Activated CD4-positive, alpha-beta T cell treated with anti-CD3 and anti-CD28 coated beads, Interleukin-2, amount 50 U/mL, for 1 hour (primary cell): ENCODE measurements around the gene TMEM86A.
A peak's percentile ranks its signal among the peaks of the same experiment; 100 is the strongest.

ENCODE experiments used
- DNase-seq: peaks from one replicate; pipeline ENCODE4 v3.0.0-alpha.2; 2020

TMEM86A gene

DNA sequence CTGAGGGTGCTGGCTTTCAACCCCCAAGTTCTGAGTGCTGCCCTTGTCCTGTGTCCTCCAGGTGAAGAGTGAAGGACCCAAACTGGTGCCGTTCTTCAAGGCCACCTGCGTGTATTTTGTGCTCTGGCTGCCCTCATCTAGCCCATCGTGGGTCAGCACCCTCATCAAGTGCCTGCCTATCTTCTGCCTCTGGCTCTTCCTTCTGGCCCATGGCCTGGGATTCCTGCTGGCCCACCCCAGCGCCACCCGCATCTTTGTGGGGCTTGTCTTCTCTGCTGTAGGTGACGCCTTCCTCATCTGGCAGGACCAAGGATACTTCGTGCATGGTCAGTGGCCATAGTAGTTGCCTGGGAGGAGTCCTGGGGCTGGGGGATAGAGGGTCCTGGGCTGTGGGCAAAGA, 2.3 kb downstream of the TMEM86A start:
- DNase-seq: no peak

- DNase-seq: no peak
These were observed 3.1 kb downstream of the TMEM86A start for GRCh38 chr11:18701614-18702216.

- DNase-seq: no peak
These were observed 4.6 kb downstream of the TMEM86A start for GRCh38 chr11:18703001-18703763.

GRCh38 chr11:18704045-18704645, 5.6 kb downstream of the TMEM86A start:
- DNase-seq: no peak

DNA sequence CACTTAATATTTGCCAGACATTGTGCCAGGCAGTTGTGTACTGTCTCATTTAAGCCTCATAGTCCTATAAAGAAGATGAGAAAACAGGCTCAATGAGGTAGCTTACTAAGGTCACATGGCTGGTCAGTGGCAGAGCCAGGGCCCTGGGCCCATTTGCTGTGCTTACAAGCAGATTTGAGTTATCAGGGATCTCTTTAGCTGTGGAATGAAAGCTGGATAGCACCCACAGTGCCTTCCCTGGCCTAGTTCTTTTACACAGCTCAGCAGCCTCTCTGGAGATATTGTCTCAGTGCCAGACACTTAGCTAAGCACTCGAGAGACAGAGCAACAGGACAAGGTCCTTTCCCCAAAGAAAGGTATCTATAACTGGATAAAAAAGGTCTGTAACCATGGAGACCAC, 6.1 kb downstream of the TMEM86A start:
- DNase-seq: no peak

GRCh38 chr11:18705651-18706281, 7.2 kb downstream of the TMEM86A start:
- peak; percentile 15 for DNase-seq

DNA sequence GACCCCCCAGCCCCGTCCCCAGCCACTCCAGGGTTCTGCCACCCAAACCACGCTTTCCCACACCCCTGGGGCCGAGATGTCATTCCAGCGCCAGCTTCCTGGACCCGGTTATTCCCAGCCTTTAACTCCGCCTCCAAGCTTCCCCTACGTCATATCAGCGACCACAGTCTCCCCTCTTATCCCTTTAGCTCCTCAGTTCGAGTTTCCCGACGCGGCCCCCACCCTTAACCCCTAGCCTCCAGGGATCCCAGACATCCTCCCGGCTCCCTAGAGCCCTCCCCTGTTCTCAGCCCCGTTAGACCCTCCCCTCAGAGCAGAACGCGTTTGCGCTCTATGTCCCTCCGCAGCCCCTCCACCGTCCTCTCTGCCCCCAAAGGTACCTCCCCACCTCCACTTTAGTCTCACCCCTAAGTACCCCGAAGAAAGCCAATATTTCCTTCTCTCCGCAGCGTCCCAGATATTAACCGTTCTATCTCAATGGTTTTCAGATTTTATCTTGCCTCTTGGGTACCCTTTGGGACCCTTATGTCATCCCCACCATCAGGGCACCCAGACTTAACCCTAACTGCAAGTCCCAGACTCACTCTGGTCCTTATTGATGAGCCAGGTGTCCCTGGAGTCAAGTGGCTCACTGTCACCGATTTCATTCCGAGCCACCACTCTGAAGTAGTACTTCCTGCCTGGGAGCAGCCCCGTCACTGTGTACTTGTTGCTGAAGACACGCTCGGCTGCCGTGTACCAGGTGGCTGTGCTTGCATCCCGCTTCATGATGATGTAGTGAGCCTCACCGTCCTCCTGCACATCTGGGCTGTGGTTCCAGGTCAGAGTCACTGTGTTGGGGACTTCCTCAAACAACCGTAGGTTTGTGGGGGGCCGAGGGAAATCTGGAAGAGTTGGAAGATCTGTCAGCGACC, 8.0 kb downstream of the TMEM86A start:
- DNase-seq: peak; percentile 53

- no peak for DNase-seq
These were observed 9.3 kb downstream of the TMEM86A start for GRCh38 chr11:18707811-18708340.

DNA sequence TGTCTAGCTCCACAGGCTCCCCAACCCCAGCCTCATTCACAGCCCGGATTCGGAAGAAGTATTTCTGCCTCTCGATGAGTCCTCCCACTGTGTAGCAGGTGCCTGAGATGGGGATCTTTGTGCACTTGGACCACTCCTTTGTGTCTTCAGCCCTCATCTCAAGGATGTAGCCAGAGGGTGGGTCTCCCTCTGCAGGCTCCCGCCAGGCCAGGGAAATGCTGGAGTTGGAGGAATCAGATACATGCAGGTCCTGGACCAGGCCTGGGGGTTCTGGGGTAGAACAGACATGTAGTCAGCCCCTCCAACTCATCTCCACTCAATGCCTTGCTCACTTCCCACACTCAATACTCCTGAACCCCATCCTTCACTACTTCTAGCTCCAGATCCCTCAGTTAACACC, 10.8 kb downstream of the TMEM86A start:
- no peak for DNase-seq

DNA sequence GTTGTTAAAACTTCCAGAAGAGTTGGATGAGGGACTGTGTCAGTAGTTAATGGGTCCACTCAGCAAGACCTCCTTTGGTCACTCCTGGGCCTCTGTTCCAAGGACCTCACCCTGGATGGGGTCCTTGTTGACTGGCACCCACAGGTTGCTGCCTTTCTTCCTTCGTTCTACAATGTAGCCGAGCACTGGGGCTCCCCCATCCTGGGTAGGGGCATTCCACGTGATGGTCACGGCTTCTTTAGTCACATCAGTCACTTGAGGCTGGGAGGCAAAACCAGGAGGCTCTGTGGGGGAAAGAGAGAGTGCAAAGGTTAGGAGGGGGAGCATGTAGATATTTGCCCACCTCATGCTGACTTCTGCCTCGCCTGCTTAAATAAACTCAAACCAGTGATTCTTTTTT, 12.0 kb downstream of the TMEM86A start:
- DNase-seq: no peak

- no peak for DNase-seq
These were observed 15.3 kb downstream of the TMEM86A start for GRCh38 chr11:18713646-18714442.

DNA sequence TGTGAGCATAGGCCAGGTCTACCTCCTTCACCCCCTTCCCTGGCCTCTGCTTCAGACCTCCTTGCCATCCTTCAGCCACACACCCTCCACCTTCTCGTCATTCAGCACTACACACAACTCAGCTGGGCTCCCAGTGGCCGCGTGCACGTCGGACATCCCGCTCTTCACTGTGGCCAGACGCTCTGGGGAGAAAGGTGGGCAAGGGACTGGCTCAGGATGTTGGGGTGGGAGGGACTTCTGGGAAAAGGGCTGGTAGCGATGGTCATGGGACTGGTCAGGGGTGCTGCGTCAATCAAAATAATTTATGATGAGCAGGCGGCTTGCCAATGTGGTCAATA, 15.8 kb downstream of the TMEM86A start:
- no peak for DNase-seq

DNA sequence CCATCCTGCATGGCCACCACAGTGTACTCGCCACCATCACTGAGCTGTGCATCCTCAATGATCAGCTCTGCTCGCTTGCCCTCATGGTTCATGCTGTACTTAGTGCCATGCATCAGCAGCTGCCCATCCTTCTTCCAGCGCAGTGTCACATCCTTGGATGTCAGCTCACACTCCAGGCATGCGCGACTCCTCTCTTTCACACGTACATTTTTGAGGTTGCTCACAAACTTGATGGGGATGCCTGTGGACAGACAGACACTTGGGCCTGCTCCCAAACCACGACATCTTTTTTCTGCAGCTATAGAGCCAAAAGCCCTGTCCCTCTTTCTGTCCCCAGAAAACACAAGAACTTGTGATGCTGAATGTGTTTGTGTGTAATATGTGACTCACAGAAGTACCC, 16.9 kb downstream of the TMEM86A start:
- no peak for DNase-seq

DNA sequence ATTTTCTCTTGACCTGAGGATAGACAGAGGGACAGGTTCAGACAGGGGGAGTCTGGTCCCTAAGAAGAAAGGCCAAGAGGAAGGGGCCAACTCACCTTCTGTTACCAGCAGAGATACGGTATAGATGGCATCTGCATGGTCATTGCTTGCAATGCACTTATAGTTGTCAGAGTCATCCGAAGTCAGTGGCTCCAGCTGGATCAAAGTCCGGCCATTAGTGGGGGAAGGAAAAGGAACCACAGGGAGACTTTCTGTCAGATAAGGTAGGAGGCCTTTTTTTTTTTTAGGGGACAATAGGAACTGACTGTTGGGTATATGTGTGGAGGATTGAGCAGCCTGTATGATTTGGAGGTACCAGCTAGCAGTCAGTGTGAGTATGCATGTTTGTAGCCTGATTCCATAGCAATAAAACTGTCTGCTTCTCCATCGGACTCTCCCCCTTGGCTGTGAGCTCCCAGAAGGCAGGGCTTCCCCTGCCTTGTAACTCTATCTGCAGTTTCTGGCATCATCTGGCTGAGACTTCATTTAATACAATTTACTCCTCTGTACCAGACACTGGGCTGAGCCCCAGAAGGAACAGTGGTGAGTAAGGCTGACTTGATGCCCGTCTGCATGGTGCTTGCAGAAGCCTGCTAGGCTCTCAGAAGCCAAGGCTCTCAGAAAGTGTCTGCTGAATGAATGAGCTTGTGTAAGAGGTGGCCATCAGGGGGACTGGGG, 21.7 kb downstream of the TMEM86A start:
- DNase-seq: no peak

DNA sequence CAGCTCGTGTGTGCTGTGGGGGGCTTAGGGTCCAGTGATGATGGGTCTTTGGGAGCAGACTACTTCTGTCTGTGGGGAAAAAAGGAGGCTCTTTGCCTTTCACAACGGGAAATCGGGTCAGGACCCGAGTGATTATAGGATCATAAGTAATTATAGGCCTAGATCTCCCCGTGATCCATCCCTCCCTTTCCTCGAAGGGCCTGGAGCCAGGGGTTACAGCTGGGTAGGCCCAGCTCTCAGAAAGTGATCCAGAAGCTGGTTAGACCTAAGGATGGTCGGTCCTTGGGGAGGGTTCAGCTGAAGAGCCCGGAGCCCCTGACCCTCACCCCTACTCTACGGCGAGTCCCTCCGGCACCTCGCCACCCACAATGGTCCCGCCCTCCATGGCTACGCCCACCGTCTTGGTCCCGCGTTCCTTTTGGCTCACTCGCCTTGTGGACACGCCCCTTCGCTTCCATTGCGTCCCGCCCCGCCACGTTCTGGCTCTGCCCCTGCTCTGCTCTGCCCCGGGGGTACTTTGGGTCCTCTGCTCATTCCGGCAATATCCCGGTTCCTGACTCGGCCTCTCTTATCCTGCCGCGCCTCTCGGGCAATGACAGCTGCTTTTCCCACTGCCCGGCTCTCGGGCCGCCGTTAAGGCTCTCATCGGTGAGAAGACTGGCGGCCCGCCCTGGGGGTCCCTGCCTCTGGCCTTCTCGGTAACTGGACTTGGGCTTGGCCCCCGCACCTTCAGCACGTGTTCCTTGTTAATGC, 22.4 kb downstream of the TMEM86A start:
- peak; percentile 84 for DNase-seq

GRCh38 chr11:18721561-18722292, 23.1 kb downstream of the TMEM86A start:
- DNase-seq: peak; percentile 38

DNA sequence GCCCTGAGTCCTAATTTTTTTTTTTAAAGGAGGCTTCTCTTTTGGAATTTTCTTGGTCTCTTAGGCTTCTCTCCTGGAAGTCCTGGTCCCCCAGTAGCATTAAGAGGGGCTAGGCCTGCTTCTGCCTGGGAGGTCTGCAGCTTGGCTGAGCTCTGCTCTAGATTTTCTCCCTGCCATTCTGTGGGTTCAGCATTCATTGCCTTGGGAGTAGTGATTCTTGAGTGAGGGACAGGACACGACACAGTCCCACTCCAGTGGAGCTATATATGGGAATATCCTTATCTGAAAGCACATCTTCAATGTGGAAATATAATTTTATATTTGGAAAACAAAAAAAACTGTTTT, 23.7 kb downstream of the TMEM86A start:
- DNase-seq: no peak

GRCh38 chr11:18723991-18724390, 25.4 kb downstream of the TMEM86A start:
- no peak for DNase-seq

DNA sequence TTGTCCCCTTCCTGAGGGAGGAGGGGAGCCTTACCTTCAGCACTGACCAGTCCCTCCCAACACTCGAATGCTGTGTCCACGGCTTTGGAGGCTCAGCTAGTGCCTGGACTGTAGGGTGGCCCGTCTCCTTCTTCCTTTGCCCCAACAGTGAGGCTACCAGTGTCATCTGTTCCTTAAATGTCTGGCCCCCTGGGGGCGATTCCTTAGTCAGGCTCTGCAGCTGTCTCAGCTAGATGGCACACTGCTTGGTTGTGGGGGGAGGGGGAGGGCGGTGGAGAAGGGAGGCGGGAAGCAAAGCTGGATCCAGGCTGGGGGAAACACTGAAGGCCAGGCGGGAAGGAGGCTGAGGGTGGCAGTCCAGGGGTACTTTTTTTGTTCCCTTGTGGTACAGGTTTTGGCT, 27.5 kb downstream of the TMEM86A start, which contains the start of gene IGSF22:
TSS of gene IGSF22 (minus strand) at position 149 of the 400 bp plus-strand sequence. CDS start 1,952 bp downstream, outside the sequence.
- no peak for DNase-seq
